SK-N-MC (cell line): ENCODE measurements around the gene SLC1A7.

Source experiments
- DNase-seq: peaks from one replicate; pipeline ENCODE4 v3.0.0-alpha.2; 2011; ENCODE audit warnings: low read depth, low spot score
- H3K27ac ChIP-seq: fragments of 200-600 bp; sonication (generic); 2 replicates; pipeline ENCODE4 v1.5.1; 2016; ENCODE audit warnings: mixed run types
- H3K36me3 ChIP-seq: fragments of 200-600 bp; sonication (generic); 2 replicates; pipeline ENCODE4 v1.6.1; 2017; ENCODE audit warnings: antibody characterized with exemption, low read length, mixed read lengths; ENCODE audit not compliant: insufficient read depth
- H3K4me3 ChIP-seq: fragments of 200-600 bp; sonication (generic); 2 replicates; pipeline ENCODE4 v1.5.1; 2016
- H3K9ac ChIP-seq: fragments of 200-600 bp; sonication (generic); 2 replicates; pipeline ENCODE4 v1.8.0; 2017; ENCODE audit warnings: mixed run types, mixed read lengths; ENCODE audit not compliant: insufficient read length
- H3K9me3 ChIP-seq: fragments of 200-600 bp; sonication (generic); 2 replicates; pipeline ENCODE4 v1.6.1; 2017; ENCODE audit warnings: low read depth, mild to moderate bottlenecking, antibody characterized with exemption, low read length, moderate library complexity, mixed read lengths
- EZH2 ChIP-seq: fragments of 200-600 bp; sonication (generic); IDR thresholded peaks from one replicate; pipeline ENCODE4 v1.6.1; 2017; ENCODE audit warnings: antibody characterized with exemption
- FOXP2 ChIP-seq: optimal IDR thresholded peaks from 2 replicates; pipeline ENCODE3; 2011; ENCODE audit warnings: mild to moderate bottlenecking, moderate library complexity; ENCODE audit not compliant: insufficient read depth; ENCODE audit errors: extremely low read length, control extremely low read depth
- POLR2AphosphoS5 ChIP-seq: IDR thresholded peaks from 2 replicates; pipeline ENCODE4 v1.6.1; 2012; ENCODE audit warnings: mild to moderate bottlenecking, low read depth, low read length, borderline replicate concordance

SLC1A7 gene

DNA sequence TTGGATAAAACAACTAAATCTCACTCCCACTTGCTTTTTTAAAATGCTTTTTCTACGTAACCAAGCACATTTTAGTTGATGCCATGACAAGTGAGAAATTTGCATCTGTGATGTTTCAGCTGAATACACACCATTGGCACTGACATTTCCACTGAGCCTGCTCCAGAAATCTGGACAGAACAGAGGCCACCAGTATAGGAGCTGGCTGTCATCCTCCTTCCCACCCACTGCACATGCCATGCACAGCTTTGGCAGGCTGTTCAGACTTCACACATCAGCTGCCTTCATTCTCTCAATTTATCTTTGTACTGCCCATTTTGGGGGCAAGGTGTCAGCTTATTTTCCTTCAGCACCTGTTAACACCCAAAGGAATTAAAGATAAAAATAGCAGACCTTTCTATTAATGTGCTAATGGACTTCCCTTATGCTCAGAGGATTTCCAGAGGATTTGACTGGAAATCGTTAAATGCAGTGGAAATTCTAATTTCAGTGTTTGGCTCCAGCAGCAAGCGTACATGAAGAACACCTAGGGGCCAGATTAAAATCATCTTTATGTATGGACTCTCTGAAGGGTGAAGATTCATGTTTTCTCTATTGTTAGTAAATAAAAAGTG is 93.4 kb downstream of the SLC1A7 start:
- Histone ChIP-seq H3K36me3 (peaks cover 16% of the 10 kb centered on the region), H3K27ac (no peak overlapping the region), H3K4me3 (no peak overlapping the region), H3K9ac (no peak overlapping the region), H3K9me3 (no peaks in the 10 kb centered on the region)
- TF ChIP-seq FOXP2 (no peak), EZH2 (no peak), POLR2AphosphoS5 (no peak)
- DNase-seq = no peak

- no peak overlapping the region for H3K27ac ChIP-seq
- H3K9me3 ChIP-seq = no peaks in the 10 kb centered on the region
- H3K4me3 ChIP-seq = no peak overlapping the region
- H3K36me3 ChIP-seq = peaks cover 12% of the 10 kb centered on the region
- no peak overlapping the region for H3K9ac ChIP-seq
- no peak for DNase-seq
- TF ChIP-seq EZH2 = no peak
- no peak for TF ChIP-seq POLR2AphosphoS5
- no peak for TF ChIP-seq FOXP2
These were observed 94.4 kb downstream of the SLC1A7 start for GRCh38 chr1:53047737-53048736.

GRCh38 chr1:53046930-53047329 is 95.5 kb downstream of the SLC1A7 start:
- Histone ChIP-seq H3K27ac (no peak overlapping the region), H3K9me3 (no peaks in the 10 kb centered on the region), H3K36me3 (peaks cover 9% of the 10 kb centered on the region; the same call in 1 of the 2 replicates), H3K9ac (no peak overlapping the region), H3K4me3 (no peak overlapping the region)
- TF ChIP-seq POLR2AphosphoS5 = no peak
- no peak for TF ChIP-seq EZH2
- no peak for TF ChIP-seq FOXP2
- DNase-seq = no peak

DNA sequence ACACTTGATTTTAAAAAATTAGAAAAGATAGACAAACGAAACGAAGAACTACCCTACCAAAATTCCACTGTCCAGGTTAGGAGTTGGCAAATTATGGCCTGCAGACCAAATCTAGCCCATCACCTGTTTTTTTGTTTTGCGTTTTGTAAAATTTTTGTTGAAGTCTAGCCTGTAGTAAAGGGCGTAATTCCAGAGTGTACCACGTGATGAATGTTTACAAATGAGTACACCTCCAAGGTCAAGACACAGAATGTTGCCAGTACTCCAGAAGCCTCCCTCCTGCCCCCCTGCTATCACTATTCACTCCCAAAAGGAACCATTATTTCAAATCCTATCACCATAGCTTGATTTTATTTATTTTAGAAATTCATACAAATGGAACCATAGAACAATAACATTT is 97.5 kb downstream of the SLC1A7 start:
- Histone ChIP-seq H3K4me3 (no peak overlapping the region), H3K27ac (no peak overlapping the region), H3K9ac (no peak overlapping the region), H3K9me3 (no peaks in the 10 kb centered on the region), H3K36me3 (0 out of 2 replicates have a peak, but pooled peaks cover 3% of the 10 kb centered on the region)
- no peak for DNase-seq
- TF ChIP-seq EZH2 = no peak
- TF ChIP-seq FOXP2 = no peak
- no peak for TF ChIP-seq POLR2AphosphoS5

DNA sequence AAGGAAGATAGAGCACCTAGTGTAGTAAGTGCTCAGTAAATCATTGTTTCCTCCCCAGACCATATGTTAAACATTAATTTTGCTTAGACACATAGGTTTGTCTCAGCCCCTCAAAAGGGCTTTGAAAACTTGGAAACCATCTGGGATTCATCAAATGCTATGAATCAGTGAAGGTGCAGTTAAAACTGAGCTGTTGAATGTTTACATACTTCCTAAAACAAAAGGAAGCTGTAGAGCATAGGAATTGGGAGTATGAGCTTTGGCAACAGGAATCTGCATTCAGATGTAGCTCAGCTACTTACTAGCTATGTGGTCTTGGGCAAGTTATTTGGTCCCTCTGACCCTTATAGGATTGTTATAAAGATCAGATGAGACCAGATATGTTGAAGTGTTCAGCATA is 99.2 kb downstream of the SLC1A7 start:
- Histone ChIP-seq H3K9ac (no peak overlapping the region), H3K27ac (no peak overlapping the region), H3K4me3 (no peak overlapping the region), H3K36me3 (0 out of 2 replicates have a peak, but pooled peaks cover 4% of the 10 kb centered on the region), H3K9me3 (no peaks in the 10 kb centered on the region)
- TF ChIP-seq FOXP2 (no peak), EZH2 (no peak), POLR2AphosphoS5 (no peak)
- DNase-seq = no peak

DNA sequence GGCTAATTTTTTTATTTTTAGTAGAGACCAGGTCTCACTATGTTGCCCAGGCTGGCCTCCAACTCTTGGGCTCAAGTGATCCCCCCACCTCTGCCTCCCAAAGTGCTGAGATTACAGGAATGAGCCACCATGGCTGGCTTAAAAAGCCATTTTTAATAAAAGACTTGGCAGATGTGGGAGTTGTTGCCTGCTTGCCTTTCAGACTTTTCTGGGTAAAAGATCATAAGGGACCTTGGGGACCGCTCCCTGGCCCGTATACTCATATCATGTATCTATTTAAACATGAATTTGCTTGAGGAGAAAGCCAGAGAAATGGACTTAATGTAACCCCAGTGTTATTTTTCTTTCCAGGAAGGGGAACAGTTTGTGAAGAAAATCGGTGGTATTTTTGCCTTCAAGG is 103.9 kb downstream of the SLC1A7 start:
- Histone ChIP-seq H3K4me3 (no peak overlapping the region), H3K27ac (no peak overlapping the region), H3K9ac (no peak overlapping the region), H3K36me3 (0 out of 2 replicates have a peak, but pooled peaks cover 4% of the 10 kb centered on the region), H3K9me3 (no peaks in the 10 kb centered on the region)
- no peak for DNase-seq
- no peak for TF ChIP-seq FOXP2
- no peak for TF ChIP-seq EZH2
- TF ChIP-seq POLR2AphosphoS5 = no peak
